Tibial nerve (tissue), 4 donors: Measurements from ENCODE around the gene IGHMBP2. TPM values are rescaled to one million over a fixed set of nuclear protein-coding genes. Genes with fewer than 3 reads are reported as not detected.

Source experiments
- DNase-seq, 2 donors: peaks; one replicate each; pipeline ENCODE4 v3.0.0-alpha.2; 2019; ENCODE audit warnings: low spot score in 2 of 2
- H3K27ac ChIP-seq, 4 donors: fragments of 200-600 bp; sonication (generic) in 3 of 4; one replicate each; pipeline ENCODE4 v1.5.1; 2017 to 2019; ENCODE audit warnings: mild to moderate bottlenecking in 1 of 4
- H3K27me3 ChIP-seq, 2 donors: fragments of 200-600 bp; sonication (generic) in 1 of 2; one replicate each; pipeline versions ENCODE4 v1.5.1 to v1.6.0; 2017 to 2019
- H3K36me3 ChIP-seq, 3 donors: fragments of 200-600 bp; sonication (generic); one replicate each; pipeline ENCODE4 v1.5.1; 2018 to 2019
- H3K4me1 ChIP-seq, 4 donors: fragments of 200-600 bp; sonication (generic) in 3 of 4; one replicate each; pipeline ENCODE4 v1.5.1; 2017 to 2019
- H3K4me3 ChIP-seq, 4 donors: fragments of 200-600 bp; sonication (generic) in 3 of 4; one replicate each; pipeline ENCODE4 v1.5.1; 2017 to 2019; ENCODE audit warnings: mild to moderate bottlenecking in 1 of 4, moderate library complexity in 1 of 4
- H3K9me3 ChIP-seq, 4 donors: fragments of 200-600 bp; sonication (generic) in 3 of 4; one replicate each; pipeline ENCODE4 v1.5.1; 2017 to 2019
- CTCF ChIP-seq, 5 experiments: fragments of 200-600 bp in 3 of 5; fragments of 450-650 bp in 2 of 5; sonication (generic) in 3 of 5; IDR thresholded peaks; one replicate each; pipeline ENCODE4 v1.5.1; 2016 to 2019; ENCODE audit warnings: antibody characterized with exemption in 5 of 5, mild to moderate bottlenecking in 3 of 5, moderate library complexity in 2 of 5
- EP300 ChIP-seq, 2 donors: sonication (generic); formaldehyde crosslinking; IDR thresholded peaks; one replicate each; pipeline ENCODE4 v1.6.1; 2017; ENCODE audit warnings: antibody characterized with exemption in 2 of 2, mild to moderate bottlenecking in 1 of 2
- POLR2A ChIP-seq, 2 donors: fragments of 450-650 bp; IDR thresholded peaks; one replicate each; pipeline ENCODE4 v1.6.1; 2017; ENCODE audit warnings: antibody characterized with exemption in 2 of 2, mild to moderate bottlenecking in 2 of 2, moderate library complexity in 2 of 2
- WGBS, 2 donors: methylation state at CpG; one replicate each; pipeline ENCODE4 v1.1.5; 2018; 5-methylcytosine and 5-hydroxymethylcytosine counted together
- total RNA-seq, 4 donors: library from RNA; depleted of rRNA; stranded (reverse); fragments of >200 nt; gene quantifications; one replicate each; pipeline ENCODE4 v1.1.0, GENCODE V29; 2016

IGHMBP2 gene
- total RNA-seq, 4 donors from 2014 or later = 12.9 to 29.4 (median 22.3) TPM

DNA sequence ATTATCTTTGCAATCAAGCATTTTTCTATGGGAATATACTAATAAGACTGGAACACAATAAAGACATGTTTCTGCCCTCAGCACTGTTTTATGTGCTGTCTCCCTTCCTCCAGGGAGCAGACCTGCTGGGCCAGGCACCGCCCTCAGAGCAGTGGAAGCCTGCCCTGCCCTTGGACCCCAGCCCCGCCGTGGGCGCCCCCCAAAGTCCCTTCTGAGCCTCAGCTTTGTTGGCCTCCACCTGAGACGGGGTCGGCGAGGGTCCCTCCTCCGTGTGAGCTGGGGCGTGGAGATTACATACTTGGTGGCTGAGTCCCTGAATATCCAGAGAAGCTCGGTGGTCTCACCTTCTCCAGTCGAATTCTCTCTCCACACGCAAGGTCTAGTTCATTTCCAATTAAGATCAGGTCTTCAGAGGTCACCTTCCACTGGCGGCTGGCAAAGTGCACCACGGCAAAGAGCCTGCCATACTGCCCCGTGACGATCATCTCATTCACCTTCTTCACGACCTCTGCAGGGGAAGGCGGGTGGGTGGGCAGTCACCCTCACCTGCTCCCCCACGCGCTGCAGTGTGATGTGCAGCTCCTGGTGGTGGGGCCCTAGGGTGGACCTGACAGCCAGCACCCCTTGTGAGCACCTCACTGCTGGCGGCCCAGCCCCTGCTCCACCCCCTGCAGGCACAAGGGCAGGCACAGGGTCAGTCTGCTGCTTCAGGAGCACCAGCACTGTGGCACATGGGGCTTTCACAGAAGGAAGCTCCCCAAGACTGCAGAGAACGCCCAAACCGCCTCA lies 7.3 kb upstream of the IGHMBP2 start:
- H3K9me3 ChIP-seq = no peaks in the 10 kb centered on the region
- H3K36me3 ChIP-seq = peaks cover 0 to 93% (median 21%) of the 10 kb centered on the region in 3 donors
- H3K4me1 ChIP-seq = peaks cover 0 to 7% (median 5%) of the 10 kb centered on the region in 4 donors
- no peak for DNase-seq
- H3K27me3 ChIP-seq = no peaks in the 10 kb centered on the region
- TF ChIP-seq CTCF (IDR thresholded peaks at IDR 0.05) (no peak), EP300 (IDR thresholded peaks at IDR 0.05) (no peak), POLR2A (IDR thresholded peaks at IDR 0.05) (no peak)
- no peak overlapping the region for H3K4me3 ChIP-seq
- WGBS, 2 donors = 83 to 93% methylated on average over 21 to 23 of the region's 23 CpGs
- H3K27ac ChIP-seq = no peak overlapping the region

DNA sequence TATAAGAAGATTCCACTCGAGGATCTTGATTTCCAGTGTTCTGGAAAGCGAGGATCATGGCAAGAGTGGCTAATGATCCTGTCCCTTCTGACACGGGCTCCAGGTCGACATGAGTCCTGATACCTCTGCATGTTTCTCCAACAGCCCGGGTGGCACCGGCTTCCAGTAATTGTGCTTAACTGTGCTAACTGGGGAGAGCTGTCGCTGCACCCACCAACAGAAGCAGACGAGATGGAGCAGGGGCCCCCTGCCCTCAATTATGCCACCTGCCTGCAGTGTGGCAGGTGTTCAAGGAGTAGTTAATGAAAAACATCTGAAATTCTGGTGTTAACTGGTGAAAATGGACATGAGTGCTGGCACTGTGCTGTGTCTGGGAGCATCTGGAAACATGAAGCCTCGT lies 6.2 kb upstream of the IGHMBP2 start:
- H3K36me3 ChIP-seq = peaks cover 0 to 86% (median 21%) of the 10 kb centered on the region in 3 donors
- H3K27me3 ChIP-seq = no peaks in the 10 kb centered on the region
- DNase-seq = no peak
- WGBS, 2 donors = 84 to 85% methylated on average over 9 of the region's 9 CpGs
- no peaks in the 10 kb centered on the region for H3K9me3 ChIP-seq
- H3K27ac ChIP-seq = no peak overlapping the region
- H3K4me1 ChIP-seq = peaks cover 0 to 12% (median under 1%) of the 10 kb centered on the region in 4 donors
- no peak overlapping the region for H3K4me3 ChIP-seq
- TF ChIP-seq EP300 (IDR thresholded peaks at IDR 0.05) (no peak), POLR2A (IDR thresholded peaks at IDR 0.05) (no peak), CTCF (IDR thresholded peaks at IDR 0.05) (no peak)

GRCh38 chr11:68900835-68901381 lies 2.8 kb upstream of the IGHMBP2 start:
- no peak for TF ChIP-seq EP300 (IDR thresholded peaks at IDR 0.05)
- no peak for TF ChIP-seq CTCF (IDR thresholded peaks at IDR 0.05)
- no peak for TF ChIP-seq POLR2A (IDR thresholded peaks at IDR 0.05)
- Histone ChIP-seq H3K36me3 (peaks cover 0 to 53% (median 17%) of the 10 kb centered on the region in 3 donors), H3K27me3 (no peaks in the 10 kb centered on the region), H3K9me3 (no peaks in the 10 kb centered on the region), H3K4me3 (no peak overlapping the region), H3K4me1 (peaks cover 0 to 36% (median 15%) of the 10 kb centered on the region in 4 donors), H3K27ac (no peak overlapping the region)
- 88 to 89% methylated on average over 5 of the region's 9 CpGs for WGBS, 2 donors
- DNase-seq = no peak

GRCh38 chr11:68904248-68904847 lies 657 bp downstream of the IGHMBP2 start:
- Histone ChIP-seq H3K27me3 (no peaks in the 10 kb centered on the region), H3K9me3 (no peaks in the 10 kb centered on the region), H3K4me1 (peaks cover 0 to 41% (median 17%) of the 10 kb centered on the region in 4 donors), H3K36me3 (peaks cover 0 to 51% (median 0%) of the 10 kb centered on the region in 3 donors), H3K4me3 (peak overlapping the region; percentile 71 to 75 (median 72)), H3K27ac (peak overlapping the region; percentile 69 to 91 (median 86))
- 1% methylated on average over 23 to 24 of the region's 24 CpGs for WGBS, 2 donors
- TF ChIP-seq CTCF (IDR thresholded peaks at IDR 0.05) (no peak), EP300 (IDR thresholded peaks at IDR 0.05) (no peak), POLR2A (IDR thresholded peaks at IDR 0.05) (no peak)
- peak in 1 of 2 donors; percentile 21 for DNase-seq
